Esophagus muscularis mucosa (tissue), 4 donors: ENCODE measurements around the gene THSD7A.
"Not testable (repeated sequence)": the region's sequence is repeated elsewhere in the genome, so short reads cannot be mapped to it uniquely, and the experiment has no call there.

Experiments
- EP300 ChIP-seq: sonication (generic); formaldehyde crosslinking; IDR thresholded peaks from one replicate; pipeline ENCODE4 v1.6.1; 2017; ENCODE audit warnings: antibody characterized with exemption
- POLR2A ChIP-seq: fragments of 450-650 bp; IDR thresholded peaks from one replicate; pipeline ENCODE4 v1.6.1; 2017; ENCODE audit warnings: antibody characterized with exemption, moderate library complexity, mild to moderate bottlenecking, low read depth
- POLR2AphosphoS5 ChIP-seq, 2 donors: sonication (generic); formaldehyde crosslinking; IDR thresholded peaks; one replicate each; pipeline ENCODE4 v1.6.1; 2017; ENCODE audit warnings: antibody characterized with exemption in 2 of 2
- TF ChIP-seq, protein P1 (sequence below), 3 experiments: fragments of 200-600 bp in 2 of 3; fragments of 450-650 bp in 1 of 3; sonication (generic) in 2 of 3; IDR thresholded peaks; one replicate each; pipeline ENCODE4 v1.5.1; 2017 to 2019; ENCODE audit warnings: antibody characterized with exemption in 3 of 3, mild to moderate bottlenecking in 2 of 3, moderate library complexity in 1 of 3

GRCh38 chr7:11521964-11522499 is 310.0 kb downstream of the THSD7A start:
- not testable (repeated sequence) for TF ChIP-seq POLR2A; EP300; POLR2AphosphoS5 (IDR thresholded peaks at IDR 0.05)
- TF ChIP-seq, protein P1, sequence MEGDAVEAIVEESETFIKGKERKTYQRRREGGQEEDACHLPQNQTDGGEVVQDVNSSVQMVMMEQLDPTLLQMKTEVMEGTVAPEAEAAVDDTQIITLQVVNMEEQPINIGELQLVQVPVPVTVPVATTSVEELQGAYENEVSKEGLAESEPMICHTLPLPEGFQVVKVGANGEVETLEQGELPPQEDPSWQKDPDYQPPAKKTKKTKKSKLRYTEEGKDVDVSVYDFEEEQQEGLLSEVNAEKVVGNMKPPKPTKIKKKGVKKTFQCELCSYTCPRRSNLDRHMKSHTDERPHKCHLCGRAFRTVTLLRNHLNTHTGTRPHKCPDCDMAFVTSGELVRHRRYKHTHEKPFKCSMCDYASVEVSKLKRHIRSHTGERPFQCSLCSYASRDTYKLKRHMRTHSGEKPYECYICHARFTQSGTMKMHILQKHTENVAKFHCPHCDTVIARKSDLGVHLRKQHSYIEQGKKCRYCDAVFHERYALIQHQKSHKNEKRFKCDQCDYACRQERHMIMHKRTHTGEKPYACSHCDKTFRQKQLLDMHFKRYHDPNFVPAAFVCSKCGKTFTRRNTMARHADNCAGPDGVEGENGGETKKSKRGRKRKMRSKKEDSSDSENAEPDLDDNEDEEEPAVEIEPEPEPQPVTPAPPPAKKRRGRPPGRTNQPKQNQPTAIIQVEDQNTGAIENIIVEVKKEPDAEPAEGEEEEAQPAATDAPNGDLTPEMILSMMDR (IDR thresholded peaks at IDR 0.05): not testable (repeated sequence)
